Kidney (tissue), 14 donors: ENCODE results near the gene RABGEF1. TPM values are rescaled to one million over a fixed set of nuclear protein-coding genes. Genes with fewer than 3 reads are reported as not detected.
"Not testable (repeated sequence)": the region's sequence is repeated elsewhere in the genome, so short reads cannot be mapped to it uniquely, and the experiment has no call there.

Experiments
- DNase-seq, 5 donors: peaks; one replicate each; pipeline ENCODE4 v3.0.0-alpha.2; 2013 to 2020
- FAIRE-seq: peaks from 2 replicates; lab custom pipeline; 2012; peaks lifted over from hg19 to GRCh38; lab: Jason Lieb, UNC
- H3K27ac ChIP-seq, 2 donors: one replicate each; pipeline ENCODE4 v1.7.0; 2013; ENCODE audit warnings: low read depth in 2 of 2, low read length in 2 of 2, inconsistent platforms in 1 of 2
- H3K27me3 ChIP-seq: one replicate; pipeline ENCODE4 v1.7.1; 2013; ENCODE audit warnings: low read length, inconsistent platforms; ENCODE audit not compliant: control insufficient read depth, insufficient read depth
- H3K36me3 ChIP-seq, 3 donors: one replicate each; pipeline versions ENCODE4 v1.7.0 to v1.7.1; 2013; ENCODE audit warnings: low read length in 3 of 3, control low read depth in 1 of 3, inconsistent platforms in 1 of 3; ENCODE audit not compliant: insufficient read depth in 3 of 3, control insufficient read depth in 2 of 3
- H3K4me1 ChIP-seq, 3 donors: one replicate each; pipeline versions ENCODE4 v1.7.0 to v1.7.1; 2013; ENCODE audit warnings: low read length in 3 of 3, inconsistent platforms in 1 of 3, low read depth in 1 of 3; ENCODE audit not compliant: control insufficient read depth in 2 of 3, insufficient read depth in 2 of 3
- H3K4me3 ChIP-seq, 3 donors: one replicate each; pipeline versions ENCODE4 v1.7.0 to v1.8.1; 2013; ENCODE audit warnings: low read length in 3 of 3, control low read depth in 1 of 3, inconsistent platforms in 1 of 3
- H3K9ac ChIP-seq, 3 donors: one replicate each; pipeline versions ENCODE4 v1.7.0 to v1.7.1; 2013; ENCODE audit warnings: low read length in 3 of 3, control low read depth in 1 of 3, inconsistent platforms in 1 of 3
- H3K9me3 ChIP-seq, 3 donors: one replicate each; pipeline versions ENCODE4 v1.7.0 to v1.7.1; 2013; ENCODE audit warnings: low read length in 3 of 3, control low read depth in 1 of 3, inconsistent platforms in 1 of 3; ENCODE audit not compliant: control insufficient read depth in 2 of 3, insufficient read depth in 1 of 3
- CTCF ChIP-seq: IDR thresholded peaks from 3 replicates; pipeline ENCODE4 v1.5.1; 2012; ENCODE audit warnings: mild to moderate bottlenecking, moderate library complexity, borderline replicate concordance; ENCODE audit not compliant: insufficient read depth; ENCODE audit errors: extremely low read depth
- intact Hi-C: fragments of 100-400 bp; cut with DNase I; formaldehyde crosslinking; loops from one replicate; pipeline ENCODE4 v1.11.1; 2022
- polyA plus RNA-seq: library from polyadenylated mRNA; stranded (reverse); fragments of 350-450 nt; fragmentation: Illumina TruSeq; extraction: RNeasy Lipid Tissue Mini Kit (QIAGEN cat#74804); gene quantifications from one replicate; pipeline ENCODE4 v1.2.3, GENCODE V29; 2014; ENCODE audit warnings: low read depth, low replicate concordance; ENCODE audit not compliant: insufficient read depth
- total RNA-seq: library from RNA; stranded (reverse); fragmentation: NEBNext Ultra II Directional; extraction: Animal tissue kit (Norgen Biotek cat#: 25700); gene quantifications from one replicate; pipeline ENCODE4 v1.2.1, GENCODE V29; 2021
- donor health status: control.
- donor health status: control.
- donor health status: control.
- donor health status: control.
- donor health status: control.
- donor health status: DM: yes; HTN: yes; CAD: no.
- donor health status: Normal renal cell carcinoma (clear cell type).

The RABGEF1 gene
- total and polyA plus RNA-seq, 2 donors from 2014 or later: 12.8 to 26.8 TPM

- intact Hi-C loops: no loop called here
- DNase-seq (no peak), FAIRE-seq (no peak)
- no peak for TF ChIP-seq CTCF
- Histone ChIP-seq H3K9me3 (no peaks in the 10 kb centered on the region), H3K4me3 (no peak overlapping the region), H3K9ac (no peak overlapping the region), H3K4me1 (peaks cover 0 to 6% (median 6%) of the 10 kb centered on the region in 3 donors), H3K27ac (no peak overlapping the region), H3K36me3 (peaks cover 2 to 11% (median 3%) of the 10 kb centered on the region in 3 donors), H3K27me3 (no peaks in the 10 kb centered on the region)
These were observed 29.4 kb downstream of the RABGEF1 start for GRCh38 chr7:66769833-66770512.

- Histone ChIP-seq H3K9me3 (no peaks in the 10 kb centered on the region), H3K36me3 (peaks cover 2 to 11% (median 3%) of the 10 kb centered on the region in 3 donors), H3K9ac (no peak overlapping the region), H3K4me1 (peaks cover 0 to 6% (median 6%) of the 10 kb centered on the region in 3 donors), H3K4me3 (no peak overlapping the region), H3K27me3 (no peaks in the 10 kb centered on the region), H3K27ac (no peak overlapping the region)
- no peak for DNase-seq
- no peak for FAIRE-seq
- TF ChIP-seq CTCF: no peak
- intact Hi-C loops: no loop called here
These were observed 31.3 kb downstream of the RABGEF1 start for GRCh38 chr7:66771795-66772194.

GRCh38 chr7:66773744-66774143 lies 33.2 kb downstream of the RABGEF1 start:
- H3K27me3 ChIP-seq, DNase-seq, H3K9me3 ChIP-seq, H3K4me1 ChIP-seq, H3K9ac ChIP-seq, H3K4me3 ChIP-seq, intact Hi-C loops, H3K27ac ChIP-seq, FAIRE-seq: not testable (repeated sequence)
- H3K36me3 ChIP-seq: peaks cover 3 to 15% (median 4%) of the 10 kb centered on the region in 3 donors

- DNase-seq, H3K4me3 ChIP-seq, H3K27ac ChIP-seq, H3K4me1 ChIP-seq, H3K9me3 ChIP-seq, H3K9ac ChIP-seq, H3K27me3 ChIP-seq, FAIRE-seq, intact Hi-C loops: not testable (repeated sequence)
- H3K36me3 ChIP-seq: peaks cover 4 to 21% (median 8%) of the 10 kb centered on the region in 3 donors
These were observed 35.9 kb downstream of the RABGEF1 start for GRCh38 chr7:66776383-66776782.
